RWPE1 (cell line): Measurements from ENCODE around the gene TAS2R31.

Experiments used
- CTCF ChIA-PET: fragments of 350-600 bp; sonication (Branson Sonifier 250); formaldehyde crosslinking; extraction: SDS; loops from one replicate; lab custom pipeline; 2021; lab: Yijun Ruan, JAX
- POLR2A ChIA-PET: fragments of 400-600 bp; formaldehyde crosslinking; extraction: SDS; loops from one replicate; lab custom pipeline; 2020; ENCODE audit warnings: antibody characterized with exemption; ENCODE audit not compliant: low non-redundant PET; lab: Yijun Ruan, JAX
- DNase-seq: peaks from one replicate; pipeline ENCODE4 v3.0.0; 2012; ENCODE audit warnings: low spot score
- H3K27ac ChIP-seq: fragments of 450-650 bp; 2 replicates; pipeline ENCODE4 v1.5.1; 2017
- TF ChIP-seq, protein P1 (sequence below): fragments of 450-650 bp; conservative IDR thresholded peaks from 2 replicates; pipeline ENCODE4 v1.5.1; 2017; ENCODE audit warnings: low read depth, mild to moderate bottlenecking

Gene TAS2R31, protein sequence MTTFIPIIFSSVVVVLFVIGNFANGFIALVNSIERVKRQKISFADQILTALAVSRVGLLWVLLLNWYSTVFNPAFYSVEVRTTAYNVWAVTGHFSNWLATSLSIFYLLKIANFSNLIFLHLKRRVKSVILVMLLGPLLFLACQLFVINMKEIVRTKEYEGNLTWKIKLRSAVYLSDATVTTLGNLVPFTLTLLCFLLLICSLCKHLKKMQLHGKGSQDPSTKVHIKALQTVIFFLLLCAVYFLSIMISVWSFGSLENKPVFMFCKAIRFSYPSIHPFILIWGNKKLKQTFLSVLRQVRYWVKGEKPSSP

DNA sequence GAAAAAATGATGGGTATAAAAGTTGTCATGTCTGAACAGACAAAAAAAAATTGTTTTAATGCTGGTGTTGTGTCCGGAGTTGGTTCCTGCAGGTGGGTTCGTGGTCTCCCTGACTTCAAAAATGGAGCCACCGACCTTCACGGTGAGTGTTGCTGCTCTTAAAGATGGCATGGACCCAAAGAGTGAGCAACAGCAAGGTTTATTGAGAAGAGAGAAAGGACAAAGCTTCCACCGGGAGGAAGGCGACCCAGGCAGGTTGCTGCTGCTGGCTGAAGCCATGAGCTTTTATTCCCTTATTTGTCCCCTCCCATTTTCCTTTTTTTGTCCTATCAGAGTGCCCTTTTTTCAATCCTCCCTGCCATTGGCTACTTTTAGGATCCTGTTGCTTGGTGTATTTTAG, at the start of gene TAS2R31:
Gene TAS2R31, minus strand, starts transcription at position 101 of the 400 bp plus-strand sequence. Its CDS starts 72 bp downstream, at position 29.
- ChIA-PET CTCF (no interaction called here), POLR2A (no interaction called here)
- no peak for DNase-seq
- no peak within 1 kb of the TSS for H3K27ac ChIP-seq
- TF ChIP-seq, protein P1, sequence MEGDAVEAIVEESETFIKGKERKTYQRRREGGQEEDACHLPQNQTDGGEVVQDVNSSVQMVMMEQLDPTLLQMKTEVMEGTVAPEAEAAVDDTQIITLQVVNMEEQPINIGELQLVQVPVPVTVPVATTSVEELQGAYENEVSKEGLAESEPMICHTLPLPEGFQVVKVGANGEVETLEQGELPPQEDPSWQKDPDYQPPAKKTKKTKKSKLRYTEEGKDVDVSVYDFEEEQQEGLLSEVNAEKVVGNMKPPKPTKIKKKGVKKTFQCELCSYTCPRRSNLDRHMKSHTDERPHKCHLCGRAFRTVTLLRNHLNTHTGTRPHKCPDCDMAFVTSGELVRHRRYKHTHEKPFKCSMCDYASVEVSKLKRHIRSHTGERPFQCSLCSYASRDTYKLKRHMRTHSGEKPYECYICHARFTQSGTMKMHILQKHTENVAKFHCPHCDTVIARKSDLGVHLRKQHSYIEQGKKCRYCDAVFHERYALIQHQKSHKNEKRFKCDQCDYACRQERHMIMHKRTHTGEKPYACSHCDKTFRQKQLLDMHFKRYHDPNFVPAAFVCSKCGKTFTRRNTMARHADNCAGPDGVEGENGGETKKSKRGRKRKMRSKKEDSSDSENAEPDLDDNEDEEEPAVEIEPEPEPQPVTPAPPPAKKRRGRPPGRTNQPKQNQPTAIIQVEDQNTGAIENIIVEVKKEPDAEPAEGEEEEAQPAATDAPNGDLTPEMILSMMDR: no peak

DNA sequence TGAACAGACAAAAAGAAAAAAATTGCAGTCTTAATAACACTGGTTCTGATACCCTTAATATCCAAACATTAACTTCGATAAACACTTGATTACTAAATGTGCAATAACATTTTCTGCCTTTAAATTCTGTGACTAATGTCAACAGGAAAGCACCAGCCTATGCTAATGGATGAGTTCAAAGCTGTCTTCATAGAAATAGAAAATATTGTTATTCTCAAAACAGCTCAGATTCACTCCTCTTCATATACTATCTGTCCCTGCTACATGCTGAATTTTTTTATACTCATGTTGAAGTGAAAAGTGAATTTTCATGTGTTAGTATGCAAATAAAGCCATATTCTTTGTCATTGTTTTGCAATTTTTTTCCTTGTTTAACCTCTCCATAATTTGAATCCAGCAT, 47.0 kb upstream of the TAS2R31 start:
- CTCF ChIA-PET: no interaction called here
- H3K27ac ChIP-seq: no peak overlapping the region
- POLR2A ChIA-PET: no interaction called here
- TF ChIP-seq, protein P1: no peak
- no peak for DNase-seq

DNA sequence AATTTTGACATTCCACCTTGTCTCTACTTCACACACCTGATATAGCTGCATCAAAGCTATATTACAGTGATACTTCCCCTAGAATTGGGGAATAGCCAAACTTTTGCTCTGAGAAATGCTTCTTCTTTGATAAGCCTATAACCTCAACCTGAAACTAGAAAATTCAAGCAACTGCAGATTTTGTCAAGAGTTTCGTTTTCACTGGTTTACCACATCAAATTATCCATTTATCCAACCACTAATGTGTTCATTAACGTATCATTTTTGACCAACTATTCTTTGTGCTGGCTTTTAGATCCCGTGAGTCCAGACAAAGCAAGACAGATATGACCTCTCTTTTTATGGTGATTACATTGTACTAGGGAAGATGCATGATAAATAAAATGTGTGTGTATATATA, 44.4 kb upstream of the TAS2R31 start:
- DNase-seq: no peak

DNA sequence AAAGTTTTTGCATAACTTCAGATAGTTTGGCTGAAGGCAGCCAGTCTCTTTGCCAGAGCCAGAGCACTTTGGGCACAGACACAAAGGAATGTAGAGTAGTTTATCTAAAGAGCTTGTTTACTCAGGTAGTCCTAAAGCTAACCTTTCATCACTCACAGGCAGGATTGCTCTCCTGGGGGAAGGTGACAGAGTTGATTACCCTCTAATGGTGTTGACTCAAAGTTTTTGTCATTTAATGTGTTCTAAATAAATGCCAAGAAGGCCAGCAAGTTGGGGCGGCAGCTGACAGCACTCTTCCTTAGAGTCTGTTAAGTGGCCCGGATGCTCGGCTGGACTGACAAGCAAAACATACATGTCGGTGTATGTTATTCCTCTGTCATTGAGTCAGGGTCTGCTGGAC, 40.2 kb upstream of the TAS2R31 start:
- TF ChIP-seq, protein P1: no peak
- DNase-seq: no peak
- H3K27ac ChIP-seq: no peak overlapping the region
- POLR2A ChIA-PET: no interaction called here
- CTCF ChIA-PET: interaction anchor here (0.6 kb wide), 2 partner anchors 53 to 1089 kb away, joined by 3 to 5 read pairs; no protein-coding TSS in a partner anchor

More for the DNA sequence above, 44.4 kb upstream of the TAS2R31 start:
- TF ChIP-seq, protein P1: no peak
- ChIA-PET CTCF (no interaction called here), POLR2A (no interaction called here)
- no peak overlapping the region for H3K27ac ChIP-seq

DNA sequence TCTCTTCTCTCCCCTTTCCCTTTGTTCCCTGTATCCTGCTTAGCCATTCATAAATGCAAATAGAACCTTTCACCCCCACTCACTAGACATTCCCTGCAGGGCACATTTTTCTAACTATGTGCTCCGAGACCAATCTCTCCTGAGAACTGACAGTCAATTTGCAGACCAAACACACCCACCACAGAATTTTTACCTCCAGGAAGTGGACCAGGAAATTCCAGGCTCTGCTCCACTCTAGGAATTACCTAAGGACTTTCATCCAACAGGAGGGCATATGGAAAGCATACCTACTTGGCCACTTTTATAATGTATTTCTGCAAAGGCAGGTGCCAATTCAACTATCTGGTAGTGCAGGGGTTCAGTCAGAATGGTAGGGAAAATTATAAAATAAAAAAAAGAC, 39.8 kb upstream of the TAS2R31 start:
- no peak overlapping the region for H3K27ac ChIP-seq
- TF ChIP-seq, protein P1: no peak
- no peak for DNase-seq
- CTCF ChIA-PET: interaction anchor here (0.6 kb wide), 1 partner anchor 1090 kb away, joined by 5 read pairs; no protein-coding TSS in a partner anchor
- POLR2A ChIA-PET: no interaction called here

DNA sequence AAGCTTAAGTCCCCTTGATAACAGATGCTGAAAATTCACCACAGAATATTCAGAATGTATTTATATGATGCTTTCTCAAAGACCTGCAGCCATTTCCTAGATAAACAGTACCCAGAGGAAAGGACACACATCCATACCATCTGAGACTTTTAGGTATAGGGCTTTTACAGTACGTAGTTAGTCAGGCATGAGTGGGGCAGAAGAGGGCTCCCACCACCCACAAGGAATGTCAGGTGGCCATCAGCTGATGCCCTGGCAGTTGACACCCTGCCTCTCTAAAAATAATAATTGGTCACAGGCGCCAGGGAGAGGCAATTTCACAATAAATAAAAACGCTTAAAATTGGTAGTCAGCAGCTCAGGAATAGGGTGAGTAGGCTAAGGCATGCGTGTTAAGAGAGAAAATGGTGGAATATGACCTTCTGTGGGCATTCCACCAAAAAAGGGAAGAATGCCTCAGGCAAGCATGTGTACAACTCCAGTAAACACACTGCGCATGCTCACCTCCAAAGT, 38.7 kb upstream of the TAS2R31 start:
- POLR2A ChIA-PET: no interaction called here
- H3K27ac ChIP-seq: no peak overlapping the region
- TF ChIP-seq, protein P1: no peak
- DNase-seq: no peak
- CTCF ChIA-PET: interaction anchor here (0.6 kb wide), 1 partner anchor 13 kb away, joined by 4 read pairs; no protein-coding TSS in a partner anchor
